Liver (tissue), 3 donors: ENCODE data around the gene PRRX1.

Source experiments
- CTCF ChIP-seq: fragments of 150-350 bp; IDR thresholded peaks from 2 replicates; pipeline ENCODE4 v1.5.1; 2017; ENCODE audit warnings: improper control_type of control experiment, low read depth, low read length; ENCODE audit not compliant: missing input control
- JUND ChIP-seq, 2 donors: IDR thresholded peaks; 2 replicates each; pipeline ENCODE4 v1.6.1; 2016; ENCODE audit warnings: antibody characterized with exemption in 2 of 2
- donor health status: healthy.
- donor health status: healthy.

GRCh38 chr1:170749959-170750358, 86.0 kb downstream of the PRRX1 start:
- no peak for TF ChIP-seq CTCF
- TF ChIP-seq JUND (IDR thresholded peaks at IDR 0.05): no peak
